Gastrocnemius medialis (tissue), 4 donors: ENCODE measurements around the gene MICU1. TPM values are rescaled to one million over a fixed set of nuclear protein-coding genes. Genes with fewer than 3 reads are reported as not detected.

Source experiments
- ATAC-seq, 2 donors: fragments of 150-250 bp; one replicate each; pipeline ENCODE4 v1.9.1; 2016
- DNase-seq, 2 donors: peaks; one replicate each; pipeline ENCODE4 v3.0.0-alpha.2; 2019
- H3K27ac ChIP-seq, 4 donors: fragments of 200-600 bp; sonication (generic); 1 replicate in 1 of 4; 2 replicates in 3 of 4; pipeline ENCODE4 v1.5.1; 2016 to 2018; ENCODE audit warnings: mild to moderate bottlenecking in 2 of 4, moderate library complexity in 1 of 4
- H3K27me3 ChIP-seq, 3 donors: fragments of 200-600 bp; sonication (generic) in 2 of 3; 1 replicate in 1 of 3; 2 replicates in 2 of 3; pipeline versions ENCODE4 v1.5.1 to v1.6.0; 2016 to 2019; ENCODE audit warnings: mild to moderate bottlenecking in 1 of 3, moderate library complexity in 1 of 3
- H3K36me3 ChIP-seq, 2 donors: fragments of 200-600 bp; sonication (generic) in 1 of 2; one replicate each; pipeline ENCODE4 v1.5.1; 2017 to 2018
- H3K4me1 ChIP-seq, 2 donors: fragments of 200-600 bp; sonication (generic) in 1 of 2; one replicate each; pipeline ENCODE4 v1.5.1; 2016 to 2017; ENCODE audit warnings: mild to moderate bottlenecking in 2 of 2
- H3K4me3 ChIP-seq, 4 donors: fragments of 200-600 bp; sonication (generic) in 3 of 4; 1 replicate in 1 of 4; 2 replicates in 3 of 4; pipeline ENCODE4 v1.5.1; 2016 to 2019; ENCODE audit warnings: mild to moderate bottlenecking in 2 of 4
- H3K9me3 ChIP-seq, 3 donors: fragments of 200-600 bp; sonication (generic) in 2 of 3; 1 replicate in 1 of 3; 2 replicates in 2 of 3; pipeline ENCODE4 v1.5.1; 2016 to 2019
- CTCF ChIP-seq, 5 experiments: fragments of 450-650 bp in 3 of 5; fragments of 200-600 bp in 2 of 5; sonication (generic) in 2 of 5; IDR thresholded peaks in 4 of 5; conservative IDR thresholded peaks in 1 of 5; 1 replicate in 4 of 5; 2 replicates in 1 of 5; pipeline ENCODE4 v1.5.1; 2016 to 2019; ENCODE audit warnings: antibody characterized with exemption in 5 of 5, mild to moderate bottlenecking in 3 of 5, moderate library complexity in 3 of 5
- POLR2A ChIP-seq, 2 donors: fragments of 450-650 bp; IDR thresholded peaks; one replicate each; pipeline ENCODE4 v1.6.1; 2017; ENCODE audit warnings: antibody characterized with exemption in 2 of 2, mild to moderate bottlenecking in 2 of 2, moderate library complexity in 2 of 2
- in situ Hi-C, 4 donors: fragments of 200-750 bp; cut with MboI; loops; one replicate each; pipeline versions ENCODE4 v1.15.0 to v1.8.0; 2017; ENCODE audit warnings: low sequenced_read_pairs in 4 of 4
- intact Hi-C: fragments of 100-400 bp; cut with DNase I; formaldehyde crosslinking; loops from one replicate; pipeline ENCODE4 v1.15.1; 2023; ENCODE audit warnings: low total_unique reads
- total RNA-seq, 4 donors: library from RNA; depleted of rRNA; stranded (reverse); fragments of >200 nt; gene quantifications; one replicate each; pipeline versions ENCODE4 v1.1.0 to v1.2.3, GENCODE V29; 2016

The MICU1 gene
- total RNA-seq, 4 donors from 2014 or later, result 42.7 to 62.2 (median 51.9) TPM

DNA sequence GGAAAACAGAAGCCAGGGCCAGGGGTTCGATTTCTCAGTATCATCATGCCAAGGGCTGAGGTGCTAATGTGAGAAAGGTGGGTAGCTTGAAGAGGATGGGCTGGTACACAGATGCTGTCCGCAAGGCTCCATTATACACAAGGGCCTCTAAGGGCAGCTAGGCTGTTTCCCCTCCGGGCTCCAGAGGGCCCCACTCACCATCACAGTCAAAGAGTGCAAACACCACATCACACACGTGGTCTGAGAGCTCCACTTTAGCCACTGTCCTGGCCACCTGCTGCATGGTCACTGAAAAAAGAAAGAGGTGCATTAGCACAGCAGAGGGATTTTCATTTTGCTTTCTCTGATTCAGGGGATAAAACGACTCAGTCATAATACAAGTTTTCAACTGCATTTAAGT lies 250.3 kb downstream of the MICU1 start:
- ATAC-seq, result no peak
- intact Hi-C loops (no loop called here), in situ Hi-C loops (no loop called here)
- no peak for DNase-seq
- TF ChIP-seq CTCF (IDR thresholded peaks at IDR 0.05 in 4 of 5, conservative IDR thresholded peaks at IDR 0.05 in 1 of 5) (no peak), POLR2A (IDR thresholded peaks at IDR 0.05) (no peak)
- H3K27me3 ChIP-seq, result no peaks in the 10 kb centered on the region
- no peaks in the 10 kb centered on the region for H3K4me1 ChIP-seq
- peaks cover 0 to 15% of the 10 kb centered on the region in 2 donors for H3K36me3 ChIP-seq
- H3K4me3 ChIP-seq, result no peak overlapping the region
- H3K27ac ChIP-seq, result no peak overlapping the region
- H3K9me3 ChIP-seq, result no peaks in the 10 kb centered on the region

GRCh38 chr10:72375173-72375572 lies 250.7 kb downstream of the MICU1 start:
- Histone ChIP-seq H3K9me3 (no peaks in the 10 kb centered on the region), H3K4me3 (no peak overlapping the region), H3K4me1 (no peaks in the 10 kb centered on the region), H3K27me3 (no peaks in the 10 kb centered on the region), H3K27ac (no peak overlapping the region), H3K36me3 (peaks cover 0 to 15% of the 10 kb centered on the region in 2 donors)
- DNase-seq, result no peak
- ATAC-seq, result no peak
- TF ChIP-seq POLR2A (IDR thresholded peaks at IDR 0.05) (no peak), CTCF (IDR thresholded peaks at IDR 0.05 in 4 of 5, conservative IDR thresholded peaks at IDR 0.05 in 1 of 5) (no peak)
- in situ Hi-C loops (no loop called here), intact Hi-C loops (no loop called here)

- no peaks in the 10 kb centered on the region for H3K4me1 ChIP-seq
- H3K27ac ChIP-seq, result no peak overlapping the region
- intact Hi-C loops (no loop called here), in situ Hi-C loops (loop anchor here (25.0 kb wide), 3 partner anchors 317 to 792 kb away; partner anchors contain the start of genes ECD (in 4 of the 4), FAM149B1 (in 4 of the 4) and MCU (in 3 of the 4))
- H3K9me3 ChIP-seq, result no peaks in the 10 kb centered on the region
- H3K36me3 ChIP-seq, result peaks cover 0 to 41% of the 10 kb centered on the region in 2 donors
- ATAC-seq (no peak), DNase-seq (no peak)
- H3K4me3 ChIP-seq, result no peak overlapping the region
- no peak for TF ChIP-seq POLR2A (IDR thresholded peaks at IDR 0.05)
- no peak for TF ChIP-seq CTCF (IDR thresholded peaks at IDR 0.05 in 4 of 5, conservative IDR thresholded peaks at IDR 0.05 in 1 of 5)
- H3K27me3 ChIP-seq, result no peaks in the 10 kb centered on the region
Measured at GRCh38 chr10:72370201-72370722, 255.6 kb downstream of the MICU1 start.

GRCh38 chr10:72367301-72367960 lies 258.4 kb downstream of the MICU1 start:
- intact Hi-C loops, result no loop called here
- no peak overlapping the region for H3K4me3 ChIP-seq
- peaks cover 5 to 9% of the 10 kb centered on the region in 2 donors for H3K4me1 ChIP-seq
- no peaks in the 10 kb centered on the region for H3K27me3 ChIP-seq
- TF ChIP-seq POLR2A (IDR thresholded peaks at IDR 0.05), result no peak
- no peak for TF ChIP-seq CTCF (IDR thresholded peaks at IDR 0.05 in 4 of 5, conservative IDR thresholded peaks at IDR 0.05 in 1 of 5)
- ATAC-seq (no peak), DNase-seq (no peak)
- no peak overlapping the region for H3K27ac ChIP-seq
- no peaks in the 10 kb centered on the region for H3K9me3 ChIP-seq
- peaks cover 0 to 31% of the 10 kb centered on the region in 2 donors for H3K36me3 ChIP-seq
- in situ Hi-C loops, result loop anchor here (10.0 to 25.0 kb wide), 4 partner anchors 320 to 795 kb away; partner anchors contain the start of genes ECD (in 4 of the 4), FAM149B1 (in 4 of the 4) and MCU (in 3 of the 4)
